Measurements from ENCODE around the gene ZBTB17.

Gene ZBTB17

GRCh38 chr1:15962176-15962575 lies 13.7 kb downstream of the ZBTB17 start:
- Mint-ChIP-seq H3K9me3 (no peaks in the 10 kb centered on the region), H3K4me1 (peaks cover 29% of the 10 kb centered on the region), H3K36me3 (ENCODE audit: low read depth) (peaks cover 23% of the 10 kb centered on the region), H3K27ac (no peak overlapping the region), H3K4me3 (no peak overlapping the region), H3K27me3 (ENCODE audit: low read depth) (no peaks in the 10 kb centered on the region)
- TF ChIP-seq, protein P1, sequence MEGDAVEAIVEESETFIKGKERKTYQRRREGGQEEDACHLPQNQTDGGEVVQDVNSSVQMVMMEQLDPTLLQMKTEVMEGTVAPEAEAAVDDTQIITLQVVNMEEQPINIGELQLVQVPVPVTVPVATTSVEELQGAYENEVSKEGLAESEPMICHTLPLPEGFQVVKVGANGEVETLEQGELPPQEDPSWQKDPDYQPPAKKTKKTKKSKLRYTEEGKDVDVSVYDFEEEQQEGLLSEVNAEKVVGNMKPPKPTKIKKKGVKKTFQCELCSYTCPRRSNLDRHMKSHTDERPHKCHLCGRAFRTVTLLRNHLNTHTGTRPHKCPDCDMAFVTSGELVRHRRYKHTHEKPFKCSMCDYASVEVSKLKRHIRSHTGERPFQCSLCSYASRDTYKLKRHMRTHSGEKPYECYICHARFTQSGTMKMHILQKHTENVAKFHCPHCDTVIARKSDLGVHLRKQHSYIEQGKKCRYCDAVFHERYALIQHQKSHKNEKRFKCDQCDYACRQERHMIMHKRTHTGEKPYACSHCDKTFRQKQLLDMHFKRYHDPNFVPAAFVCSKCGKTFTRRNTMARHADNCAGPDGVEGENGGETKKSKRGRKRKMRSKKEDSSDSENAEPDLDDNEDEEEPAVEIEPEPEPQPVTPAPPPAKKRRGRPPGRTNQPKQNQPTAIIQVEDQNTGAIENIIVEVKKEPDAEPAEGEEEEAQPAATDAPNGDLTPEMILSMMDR (IDR thresholded peaks at IDR 0.05; ENCODE audit: unreplicated experiment in 3 of 3): no peak

GRCh38 chr1:15961492-15961891 lies 14.4 kb downstream of the ZBTB17 start:
- no peaks in the 10 kb centered on the region for H3K9me3 Mint-ChIP-seq
- TF ChIP-seq, protein P1 (IDR thresholded peaks at IDR 0.05; ENCODE audit: unreplicated experiment in 3 of 3): no peak
- no peak overlapping the region for H3K27ac Mint-ChIP-seq
- H3K4me3 Mint-ChIP-seq: no peak overlapping the region
- H3K4me1 Mint-ChIP-seq: peaks cover 34% of the 10 kb centered on the region
- H3K27me3 Mint-ChIP-seq (ENCODE audit: low read depth): no peaks in the 10 kb centered on the region
- H3K36me3 Mint-ChIP-seq (ENCODE audit: low read depth): peaks cover 18% of the 10 kb centered on the region

GRCh38 chr1:15960808-15961207 lies 15.1 kb downstream of the ZBTB17 start:
- no peaks in the 10 kb centered on the region for H3K27me3 Mint-ChIP-seq (ENCODE audit: low read depth)
- H3K9me3 Mint-ChIP-seq: no peaks in the 10 kb centered on the region
- H3K4me3 Mint-ChIP-seq: no peak overlapping the region

DNA sequence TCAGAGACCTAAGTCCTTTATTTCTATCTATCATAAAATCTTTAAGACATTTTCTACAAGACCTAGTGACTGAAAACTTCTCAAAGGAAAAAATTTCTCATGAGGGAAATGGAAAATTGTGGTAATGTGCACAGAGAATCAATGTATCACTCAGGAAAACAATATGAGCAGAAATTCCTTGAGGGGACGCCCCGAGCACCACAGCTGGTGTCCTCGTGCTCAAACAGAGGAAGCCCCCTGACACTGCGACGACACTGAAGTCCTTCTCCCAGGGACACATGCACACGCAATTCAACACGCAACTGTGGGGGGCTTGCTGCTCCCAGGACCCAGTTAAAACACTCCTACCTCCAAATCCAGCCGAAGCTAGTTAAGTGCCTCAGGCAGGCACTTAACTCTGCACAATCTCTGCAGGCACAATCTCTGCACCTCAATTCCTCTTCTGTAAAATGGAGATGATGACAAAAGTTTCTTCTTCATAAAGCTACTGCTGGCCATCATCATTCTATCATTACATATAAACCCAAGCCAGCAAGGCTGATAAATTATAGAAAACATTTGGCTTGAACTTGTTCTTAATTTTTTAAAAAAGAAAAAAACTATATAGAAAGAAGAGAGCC lies 16.0 kb downstream of the ZBTB17 start:
- TF ChIP-seq, protein P1 (IDR thresholded peaks at IDR 0.05; ENCODE audit: unreplicated experiment in 3 of 3): no peak
- H3K36me3 Mint-ChIP-seq (ENCODE audit: low read depth): peaks cover 3% of the 10 kb centered on the region
- no peaks in the 10 kb centered on the region for H3K9me3 Mint-ChIP-seq
- H3K27me3 Mint-ChIP-seq (ENCODE audit: low read depth): no peaks in the 10 kb centered on the region
- no peak overlapping the region for H3K4me3 Mint-ChIP-seq
- no peak overlapping the region for H3K27ac Mint-ChIP-seq
- peaks cover 40% of the 10 kb centered on the region for H3K4me1 Mint-ChIP-seq

More at GRCh38 chr1:15960808-15961207, 15.1 kb downstream of the ZBTB17 start:
- Mint-ChIP-seq H3K4me1 (peaks cover 36% of the 10 kb centered on the region), H3K27ac (no peak overlapping the region), H3K36me3 (ENCODE audit: low read depth) (peaks cover 12% of the 10 kb centered on the region)
- TF ChIP-seq, protein P1 (IDR thresholded peaks at IDR 0.05; ENCODE audit: unreplicated experiment in 3 of 3): no peak

DNA sequence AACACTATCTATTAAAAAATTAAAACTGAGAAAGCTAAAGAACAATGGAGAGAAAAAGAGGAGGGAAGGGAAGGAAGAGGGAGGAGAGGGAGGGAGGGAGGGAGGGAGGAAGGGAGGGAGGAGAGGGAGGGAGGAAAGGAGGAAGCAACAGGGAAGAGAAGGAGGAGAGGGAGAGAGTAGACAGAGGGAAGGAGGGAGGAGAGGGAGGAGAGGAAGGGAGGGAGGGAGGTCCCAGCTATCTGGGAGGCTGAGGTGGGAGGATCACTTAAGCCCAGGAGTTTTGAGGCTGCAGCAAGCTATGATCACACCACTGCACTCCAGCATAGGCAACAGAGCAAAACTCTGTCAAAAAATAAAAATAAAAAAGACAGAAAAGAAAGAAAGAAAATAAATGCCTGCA lies 16.5 kb downstream of the ZBTB17 start:
- no peaks in the 10 kb centered on the region for H3K27me3 Mint-ChIP-seq (ENCODE audit: low read depth)
- H3K4me1 Mint-ChIP-seq: peaks cover 41% of the 10 kb centered on the region
- H3K36me3 Mint-ChIP-seq (ENCODE audit: low read depth): peaks cover 3% of the 10 kb centered on the region
- H3K27ac Mint-ChIP-seq: no peak overlapping the region
- no peaks in the 10 kb centered on the region for H3K9me3 Mint-ChIP-seq
- TF ChIP-seq, protein P1 (IDR thresholded peaks at IDR 0.05; ENCODE audit: unreplicated experiment in 3 of 3): no peak
- no peak overlapping the region for H3K4me3 Mint-ChIP-seq

DNA sequence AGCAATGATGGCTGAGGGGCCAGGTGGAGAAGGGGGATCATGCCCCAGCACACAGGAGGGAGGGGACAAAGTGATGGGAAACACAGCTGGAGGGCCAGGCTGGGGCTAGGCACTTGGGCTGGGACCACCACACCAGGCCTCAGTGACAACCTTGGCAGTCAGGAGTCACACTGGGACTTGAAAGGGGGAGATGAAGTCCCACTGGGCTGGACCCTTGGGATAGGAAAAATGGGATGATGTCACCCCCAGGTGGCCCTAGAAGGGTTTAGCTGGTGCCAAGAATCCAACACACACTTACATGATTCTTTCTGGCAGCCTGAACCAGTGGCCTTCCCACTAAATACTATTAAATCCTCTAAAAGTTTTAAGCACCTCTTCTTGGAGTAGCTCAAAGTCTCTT lies 17.1 kb downstream of the ZBTB17 start:
- Mint-ChIP-seq H3K27me3 (ENCODE audit: low read depth) (no peaks in the 10 kb centered on the region), H3K4me1 (peaks cover 46% of the 10 kb centered on the region), H3K9me3 (no peaks in the 10 kb centered on the region), H3K36me3 (ENCODE audit: low read depth) (peaks cover 3% of the 10 kb centered on the region), H3K27ac (no peak overlapping the region), H3K4me3 (no peak overlapping the region)
- TF ChIP-seq, protein P1 (IDR thresholded peaks at IDR 0.05; ENCODE audit: unreplicated experiment in 3 of 3): no peak

All from nephron (organoid).